ENCODE measurements around the gene EXOC8.

- no peak for TF ChIP-seq POLR2A (IDR thresholded peaks at IDR 0.05)
- TF ChIP-seq, protein P1, sequence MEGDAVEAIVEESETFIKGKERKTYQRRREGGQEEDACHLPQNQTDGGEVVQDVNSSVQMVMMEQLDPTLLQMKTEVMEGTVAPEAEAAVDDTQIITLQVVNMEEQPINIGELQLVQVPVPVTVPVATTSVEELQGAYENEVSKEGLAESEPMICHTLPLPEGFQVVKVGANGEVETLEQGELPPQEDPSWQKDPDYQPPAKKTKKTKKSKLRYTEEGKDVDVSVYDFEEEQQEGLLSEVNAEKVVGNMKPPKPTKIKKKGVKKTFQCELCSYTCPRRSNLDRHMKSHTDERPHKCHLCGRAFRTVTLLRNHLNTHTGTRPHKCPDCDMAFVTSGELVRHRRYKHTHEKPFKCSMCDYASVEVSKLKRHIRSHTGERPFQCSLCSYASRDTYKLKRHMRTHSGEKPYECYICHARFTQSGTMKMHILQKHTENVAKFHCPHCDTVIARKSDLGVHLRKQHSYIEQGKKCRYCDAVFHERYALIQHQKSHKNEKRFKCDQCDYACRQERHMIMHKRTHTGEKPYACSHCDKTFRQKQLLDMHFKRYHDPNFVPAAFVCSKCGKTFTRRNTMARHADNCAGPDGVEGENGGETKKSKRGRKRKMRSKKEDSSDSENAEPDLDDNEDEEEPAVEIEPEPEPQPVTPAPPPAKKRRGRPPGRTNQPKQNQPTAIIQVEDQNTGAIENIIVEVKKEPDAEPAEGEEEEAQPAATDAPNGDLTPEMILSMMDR (IDR thresholded peaks at IDR 0.05) = no peak
- no peak for TF ChIP-seq POLR2AphosphoS5 (IDR thresholded peaks at IDR 0.05)
Observed at GRCh38 chr1:231301990-231302389, 35.7 kb downstream of the EXOC8 start.

Data from suprapubic skin (tissue), 4 donors.